Prostate gland (tissue), 2 donors: ENCODE data around the gene SPATA16. TPM values are rescaled to one million over a fixed set of nuclear protein-coding genes. Genes with fewer than 3 reads are reported as not detected.

ENCODE experiments used
- DNase-seq: peaks from one replicate; pipeline ENCODE4 v3.0.0-alpha.2; 2019; ENCODE audit warnings: low spot score
- H3K27ac ChIP-seq, 2 donors: fragments of 200-600 bp; sonication (generic); 2 replicates each; pipeline ENCODE4 v1.5.1; 2017 to 2019
- H3K27me3 ChIP-seq: fragments of 200-600 bp; sonication (generic); replicated peaks from 2 replicates; pipeline ENCODE4 v1.5.1; 2019; ENCODE audit not compliant: insufficient read depth
- H3K36me3 ChIP-seq, 2 donors: fragments of 200-600 bp; sonication (generic); 1 replicate in 1 of 2; 2 replicates in 1 of 2; pipeline versions ENCODE4 v1.5.1 to v1.8.1; 2017 to 2019
- H3K4me1 ChIP-seq: fragments of 200-600 bp; sonication (generic); replicated peaks from 2 replicates; pipeline ENCODE4 v1.5.1; 2019
- H3K4me3 ChIP-seq, 2 donors: fragments of 200-600 bp; sonication (generic); 2 replicates each; pipeline ENCODE4 v1.5.1; 2017 to 2019
- H3K9me3 ChIP-seq: fragments of 200-600 bp; sonication (generic); 2 replicates; pipeline ENCODE4 v1.5.1; 2017
- POLR2A ChIP-seq: fragments of 450-650 bp; IDR thresholded peaks from one replicate; pipeline ENCODE4 v1.6.1; 2016; ENCODE audit warnings: antibody characterized with exemption, mild to moderate bottlenecking
- POLR2AphosphoS5 ChIP-seq: sonication (generic); formaldehyde crosslinking; IDR thresholded peaks from one replicate; pipeline ENCODE4 v1.6.1; 2017; ENCODE audit warnings: antibody characterized with exemption
- WGBS: methylation state at CpG from one replicate; pipeline ENCODE4 v1.1.5; 2018; 5-methylcytosine and 5-hydroxymethylcytosine counted together
- intact Hi-C: fragments of 100-400 bp; cut with DNase I; formaldehyde crosslinking; loops from one replicate; pipeline ENCODE4 v1.14.2; 2022
- total RNA-seq, 2 donors: library from RNA; depleted of rRNA; stranded (reverse); fragments of >200 nt; gene quantifications; one replicate each; pipeline ENCODE4 v1.1.0, GENCODE V29; 2016
- TF ChIP-seq, protein P1 (sequence below), 4 experiments: fragments of 200-600 bp in 2 of 4; fragments of 450-650 bp in 2 of 4; sonication (generic) in 2 of 4; IDR thresholded peaks; 1 replicate in 3 of 4; 2 replicates in 1 of 4; pipeline ENCODE4 v1.5.1; 2016 to 2019; ENCODE audit warnings: antibody characterized with exemption in 4 of 4, mild to moderate bottlenecking in 2 of 4, moderate library complexity in 2 of 4

The SPATA16 gene
- total RNA-seq, 2 donors from 2014 or later, result 3.8 TPM; not detected in 1

DNA sequence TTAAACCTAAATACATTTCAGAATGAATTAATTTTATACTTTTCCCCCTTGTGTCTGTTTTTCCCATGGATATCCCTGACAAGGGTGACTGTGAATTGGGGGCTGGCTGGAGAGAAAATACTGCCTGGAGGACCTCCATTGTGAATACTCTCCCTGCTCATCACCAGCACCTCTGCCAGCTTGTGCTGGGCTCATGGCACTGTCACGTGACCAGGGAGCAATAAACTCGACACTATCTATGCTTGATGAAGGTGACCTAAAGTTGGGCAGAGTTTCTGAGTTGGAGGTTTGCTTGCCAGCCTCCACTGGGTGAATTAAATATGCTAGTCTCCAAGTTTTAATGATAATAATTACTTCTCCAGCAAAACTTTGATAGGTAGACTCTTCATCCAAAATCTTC lies 189.5 kb downstream of the SPATA16 start:
- H3K4me3 ChIP-seq, result no peak overlapping the region
- WGBS, result 37% methylated on average over 2 of the region's 2 CpGs
- TF ChIP-seq POLR2AphosphoS5, result no peak
- TF ChIP-seq, protein P1, sequence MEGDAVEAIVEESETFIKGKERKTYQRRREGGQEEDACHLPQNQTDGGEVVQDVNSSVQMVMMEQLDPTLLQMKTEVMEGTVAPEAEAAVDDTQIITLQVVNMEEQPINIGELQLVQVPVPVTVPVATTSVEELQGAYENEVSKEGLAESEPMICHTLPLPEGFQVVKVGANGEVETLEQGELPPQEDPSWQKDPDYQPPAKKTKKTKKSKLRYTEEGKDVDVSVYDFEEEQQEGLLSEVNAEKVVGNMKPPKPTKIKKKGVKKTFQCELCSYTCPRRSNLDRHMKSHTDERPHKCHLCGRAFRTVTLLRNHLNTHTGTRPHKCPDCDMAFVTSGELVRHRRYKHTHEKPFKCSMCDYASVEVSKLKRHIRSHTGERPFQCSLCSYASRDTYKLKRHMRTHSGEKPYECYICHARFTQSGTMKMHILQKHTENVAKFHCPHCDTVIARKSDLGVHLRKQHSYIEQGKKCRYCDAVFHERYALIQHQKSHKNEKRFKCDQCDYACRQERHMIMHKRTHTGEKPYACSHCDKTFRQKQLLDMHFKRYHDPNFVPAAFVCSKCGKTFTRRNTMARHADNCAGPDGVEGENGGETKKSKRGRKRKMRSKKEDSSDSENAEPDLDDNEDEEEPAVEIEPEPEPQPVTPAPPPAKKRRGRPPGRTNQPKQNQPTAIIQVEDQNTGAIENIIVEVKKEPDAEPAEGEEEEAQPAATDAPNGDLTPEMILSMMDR (IDR thresholded peaks at IDR 0.05), result no peak
- TF ChIP-seq POLR2A, result no peak

DNA sequence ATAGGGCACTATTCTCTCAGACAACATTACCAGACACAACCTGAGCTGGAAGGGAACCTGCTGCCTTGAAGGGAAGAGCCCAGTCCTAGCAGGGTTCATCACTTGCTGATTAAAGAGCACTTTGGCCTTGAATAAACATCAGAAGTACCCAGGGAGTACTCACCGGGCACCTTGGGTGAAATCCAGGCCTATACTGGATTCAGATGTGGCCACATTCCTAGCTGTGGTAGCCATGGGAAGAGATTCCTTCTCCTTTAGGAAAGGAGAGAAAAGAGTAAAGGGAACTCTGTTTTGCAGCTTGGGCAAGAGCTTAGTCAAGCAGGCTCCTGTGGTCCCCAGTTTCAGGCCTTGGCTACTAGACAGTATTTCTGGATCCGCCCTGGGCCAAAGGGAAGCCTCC lies 195.0 kb downstream of the SPATA16 start:
- no peaks in the 10 kb centered on the region for H3K27me3 ChIP-seq
- no peak overlapping the region for H3K27ac ChIP-seq
- no peak overlapping the region for H3K4me3 ChIP-seq
- no peak for DNase-seq
- intact Hi-C loops, result no loop called here
- 72% methylated on average over 2 of the region's 2 CpGs for WGBS
- H3K36me3 ChIP-seq, result no peaks in the 10 kb centered on the region
- H3K9me3 ChIP-seq, result no peaks in the 10 kb centered on the region
- TF ChIP-seq, protein P1 (IDR thresholded peaks at IDR 0.05), result no peak
- TF ChIP-seq POLR2A (no peak), POLR2AphosphoS5 (no peak)
- no peaks in the 10 kb centered on the region for H3K4me1 ChIP-seq

More for the DNA sequence above, 189.5 kb downstream of the SPATA16 start:
- DNase-seq, result no peak
- H3K36me3 ChIP-seq, result no peaks in the 10 kb centered on the region
- intact Hi-C loops, result no loop called here
- H3K27ac ChIP-seq, result no peak overlapping the region
- no peaks in the 10 kb centered on the region for H3K9me3 ChIP-seq
- no peaks in the 10 kb centered on the region for H3K4me1 ChIP-seq
- no peaks in the 10 kb centered on the region for H3K27me3 ChIP-seq

DNA sequence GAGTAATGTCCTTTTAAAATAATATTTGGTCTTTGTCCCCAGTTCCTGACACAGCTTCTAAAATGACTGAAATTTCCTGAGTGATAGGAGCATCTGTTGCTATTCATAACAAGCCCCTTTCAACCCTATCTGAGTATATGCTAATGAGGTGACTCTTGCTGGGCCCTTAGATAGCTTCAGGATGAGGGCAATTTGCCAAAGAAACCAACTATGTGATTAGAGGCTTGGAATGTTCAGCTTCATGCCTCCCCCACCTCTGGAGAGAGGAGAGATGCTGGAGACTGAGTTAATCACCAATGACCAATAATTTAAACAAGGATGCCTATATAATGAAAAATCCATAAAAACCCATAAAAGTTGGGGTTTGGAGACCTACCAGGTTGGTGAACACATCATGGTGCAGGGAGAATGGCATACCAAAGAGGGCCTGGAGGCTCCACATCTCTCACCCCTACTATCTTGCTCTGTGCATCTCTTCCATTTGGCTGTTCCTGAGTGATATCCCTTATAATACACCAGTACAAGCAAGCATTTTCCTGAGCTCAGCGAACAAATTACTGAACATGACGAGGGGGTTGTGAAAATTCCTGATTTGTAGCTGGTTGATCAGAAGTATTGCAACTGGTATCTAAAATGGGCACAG lies 201.3 kb downstream of the SPATA16 start:
- H3K27me3 ChIP-seq, result no peaks in the 10 kb centered on the region
- no peaks in the 10 kb centered on the region for H3K4me1 ChIP-seq
- intact Hi-C loops, result no loop called here
- H3K36me3 ChIP-seq, result no peaks in the 10 kb centered on the region
- WGBS, result 88% methylated on average over 2 of the region's 2 CpGs
- no peak overlapping the region for H3K4me3 ChIP-seq
- H3K9me3 ChIP-seq, result no peaks in the 10 kb centered on the region
- TF ChIP-seq POLR2AphosphoS5, result no peak
- TF ChIP-seq POLR2A, result no peak
- TF ChIP-seq, protein P1 (IDR thresholded peaks at IDR 0.05), result no peak
- no peak for DNase-seq
- no peak overlapping the region for H3K27ac ChIP-seq

DNA sequence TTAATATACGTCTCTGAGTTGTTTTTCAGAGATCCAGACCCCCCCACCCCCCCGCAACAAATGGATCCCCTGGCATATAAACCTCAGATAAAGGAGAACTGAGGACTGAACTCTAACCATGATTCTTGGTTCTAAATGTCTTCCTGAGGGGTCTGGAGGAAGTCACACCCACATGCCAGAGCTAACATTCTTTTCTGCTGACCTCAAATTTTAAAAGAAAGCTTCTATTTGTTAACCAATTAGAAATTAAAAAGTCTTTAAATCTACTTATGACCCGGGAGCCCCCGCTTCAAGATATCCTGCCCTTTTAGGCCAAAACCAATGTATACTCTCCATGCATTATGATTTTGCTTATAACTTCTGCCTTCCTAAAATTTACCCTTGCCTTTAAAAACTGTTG lies 202.2 kb downstream of the SPATA16 start:
- no peaks in the 10 kb centered on the region for H3K27me3 ChIP-seq
- 55% methylated on average over 4 of the region's 4 CpGs for WGBS
- DNase-seq, result no peak
- no peak for TF ChIP-seq POLR2AphosphoS5
- TF ChIP-seq, protein P1 (IDR thresholded peaks at IDR 0.05), result no peak
- TF ChIP-seq POLR2A, result no peak
- intact Hi-C loops, result no loop called here
- H3K4me1 ChIP-seq, result no peaks in the 10 kb centered on the region
- no peak overlapping the region for H3K4me3 ChIP-seq
- H3K9me3 ChIP-seq, result no peaks in the 10 kb centered on the region
- no peak overlapping the region for H3K27ac ChIP-seq
- H3K36me3 ChIP-seq, result no peaks in the 10 kb centered on the region

DNA sequence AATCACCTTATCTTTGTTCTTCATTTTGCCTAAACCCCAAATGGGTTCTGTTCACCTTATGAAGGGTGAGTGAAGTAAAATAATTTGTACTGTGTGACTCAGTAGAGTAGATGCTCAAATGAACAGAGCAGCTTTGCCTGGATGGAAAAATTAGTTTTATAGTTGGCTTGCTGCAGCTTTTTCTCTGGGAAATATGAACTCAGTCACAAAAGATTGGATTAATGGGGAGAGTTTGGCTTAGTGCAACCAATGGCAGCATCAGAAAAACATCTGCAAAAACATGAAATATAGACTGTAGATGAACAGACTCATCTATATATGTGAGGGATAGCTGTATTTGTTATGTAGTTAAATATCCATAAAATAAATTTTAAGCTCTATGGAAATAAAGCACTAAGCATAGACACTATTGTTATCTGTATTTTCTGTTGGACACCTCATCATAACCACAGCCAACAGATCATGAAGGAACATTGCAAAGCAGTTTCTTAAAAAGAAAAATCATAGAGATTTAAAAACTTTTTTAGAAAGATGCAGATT lies 209.2 kb downstream of the SPATA16 start:
- Histone ChIP-seq H3K36me3 (no peaks in the 10 kb centered on the region), H3K27ac (no peak overlapping the region), H3K4me1 (no peaks in the 10 kb centered on the region), H3K9me3 (no peaks in the 10 kb centered on the region), H3K4me3 (no peak overlapping the region), H3K27me3 (no peaks in the 10 kb centered on the region)
- TF ChIP-seq, protein P1 (IDR thresholded peaks at IDR 0.05), result no peak
- DNase-seq, result no peak
- intact Hi-C loops, result no loop called here
